ENCODE measurements around the gene ELP5.

GRCh38 chr17:7203391-7203790, 48.6 kb upstream of the ELP5 start:
- TF ChIP-seq CTCF (IDR thresholded peaks at IDR 0.05) = no peak
- no peak for TF ChIP-seq POLR2A (IDR thresholded peaks at IDR 0.05)

All from testis (tissue), 2 donors.